Natural killer cell (primary cell): ENCODE data around the gene RBM46. TPM values are rescaled to one million over a fixed set of nuclear protein-coding genes. Genes with fewer than 3 reads are reported as not detected.

Source experiments
- ATAC-seq, 3 donors: fragments of 150-1000 bp in 2 of 3; fragments of 200-7000 bp in 1 of 3; cut with Tn5 transposase; 1 replicate in 1 of 3; 2 replicates in 2 of 3; pipeline ENCODE4 v1.10.0; 2021; ENCODE audit warnings: mild to moderate bottlenecking in 2 of 3, moderate library complexity in 2 of 3
- DNase-seq, 2 donors: peaks; one replicate each; pipeline versions ENCODE4 v3.0.0 to v3.0.0-alpha.2; 2013 to 2021; ENCODE audit warnings: mixed read lengths in 1 of 2
- H3K27ac ChIP-seq: one replicate; pipeline ENCODE4 v1.5.1; 2013; ENCODE audit warnings: mild to moderate bottlenecking, low read length
- H3K27me3 ChIP-seq: one replicate; pipeline ENCODE4 v1.6.1; 2013; ENCODE audit warnings: low read length; ENCODE audit not compliant: control insufficient read depth, insufficient read depth
- H3K36me3 ChIP-seq: one replicate; pipeline ENCODE4 v1.6.1; 2013; ENCODE audit warnings: low read length; ENCODE audit not compliant: control insufficient read depth, insufficient read depth
- H3K4me1 ChIP-seq: one replicate; pipeline ENCODE4 v1.6.1; 2013; ENCODE audit warnings: low read length; ENCODE audit not compliant: control insufficient read depth, insufficient read depth
- H3K4me3 ChIP-seq: one replicate; pipeline ENCODE4 v1.5.1; 2013; ENCODE audit warnings: low read length
- H3K9me3 ChIP-seq: one replicate; pipeline ENCODE4 v1.6.1; 2013; ENCODE audit warnings: low read length; ENCODE audit not compliant: control insufficient read depth, insufficient read depth
- H3K27ac Mint-ChIP-seq, 2 donors: one replicate each; pipeline ENCODE4 v1.8.0; 2022; ENCODE audit warnings: mild to moderate bottlenecking in 2 of 2, mixed read lengths in 2 of 2, moderate library complexity in 1 of 2
- H3K27me3 Mint-ChIP-seq, 2 donors: one replicate each; pipeline ENCODE4 v1.8.0; 2022; ENCODE audit warnings: low read depth in 2 of 2, mixed read lengths in 2 of 2
- H3K36me3 Mint-ChIP-seq: one replicate; pipeline ENCODE4 v1.8.0; 2022; ENCODE audit warnings: mixed read lengths
- H3K4me1 Mint-ChIP-seq, 2 donors: one replicate each; pipeline ENCODE4 v1.8.0; 2022; ENCODE audit warnings: mixed read lengths in 2 of 2
- H3K4me3 Mint-ChIP-seq: one replicate; pipeline ENCODE4 v1.8.0; 2022; ENCODE audit warnings: mild to moderate bottlenecking, moderate library complexity, mixed read lengths
- H3K9me3 Mint-ChIP-seq, 2 donors: one replicate each; pipeline ENCODE4 v1.8.0; 2022; ENCODE audit warnings: mixed read lengths in 2 of 2
- WGBS: methylation state at CpG from one replicate; pipeline ENCODE4 v1.1.7; 2013; ENCODE audit warnings: missing lambda C conversion rate; ENCODE audit not compliant: insufficient coverage; 5-methylcytosine and 5-hydroxymethylcytosine counted together
- intact Hi-C: fragments of 100-400 bp; cut with micrococcal nuclease; formaldehyde crosslinking; loops from one replicate; pipeline ENCODE4 v1.14.2; 2022
- total RNA-seq, 4 donors: library from RNA; stranded (reverse); fragments of 120-200 nt in 1 of 4; gene quantifications; one replicate each; pipeline versions ENCODE4 v1.2.3 to v1.2.4, GENCODE V29; 2013 to 2022
- TF ChIP-seq, protein P1 (sequence below): fragments of 200-600 bp; IDR thresholded peaks from one replicate; pipeline ENCODE4 v1.8.0; 2022; ENCODE audit warnings: antibody characterized with exemption

Gene RBM46
- total RNA-seq, 3 donors from 2014 or later (not counting 1 experiment from before 2014, with no cell fraction given), result not detected

DNA sequence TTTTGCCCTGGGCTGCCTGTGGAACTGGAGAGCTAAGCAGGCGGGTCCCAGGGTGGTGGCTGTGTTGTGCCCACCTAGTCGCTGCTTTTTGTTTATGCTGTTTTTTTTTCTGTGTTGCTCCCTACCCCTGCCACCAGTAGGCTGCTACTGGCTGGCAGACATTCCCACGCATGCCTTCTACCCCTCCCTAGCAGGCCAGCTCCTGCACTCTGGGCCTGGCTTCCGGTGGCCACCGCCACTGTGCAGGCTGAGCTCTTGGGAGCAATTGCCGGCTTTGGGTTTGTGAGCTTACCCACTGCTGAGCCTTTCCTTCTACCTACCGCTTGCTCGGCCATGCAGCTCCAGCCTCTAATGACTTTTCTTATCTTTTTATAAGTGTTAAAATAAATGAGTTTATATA lies 57.6 kb downstream of the RBM46 start:
- Histone ChIP-seq H3K4me1 (no peaks in the 10 kb centered on the region), H3K4me3 (no peak overlapping the region), H3K27me3 (no peaks in the 10 kb centered on the region), H3K27ac (no peak overlapping the region), H3K36me3 (no peaks in the 10 kb centered on the region), H3K9me3 (no peaks in the 10 kb centered on the region)
- intact Hi-C loops, result no loop called here
- Mint-ChIP-seq H3K36me3 (no peaks in the 10 kb centered on the region), H3K4me1 (no peaks in the 10 kb centered on the region), H3K27me3 (no peaks in the 10 kb centered on the region), H3K27ac (no peak overlapping the region), H3K4me3 (no peak overlapping the region), H3K9me3 (peaks cover 4 to 9% of the 10 kb centered on the region in 2 donors)
- TF ChIP-seq, protein P1, sequence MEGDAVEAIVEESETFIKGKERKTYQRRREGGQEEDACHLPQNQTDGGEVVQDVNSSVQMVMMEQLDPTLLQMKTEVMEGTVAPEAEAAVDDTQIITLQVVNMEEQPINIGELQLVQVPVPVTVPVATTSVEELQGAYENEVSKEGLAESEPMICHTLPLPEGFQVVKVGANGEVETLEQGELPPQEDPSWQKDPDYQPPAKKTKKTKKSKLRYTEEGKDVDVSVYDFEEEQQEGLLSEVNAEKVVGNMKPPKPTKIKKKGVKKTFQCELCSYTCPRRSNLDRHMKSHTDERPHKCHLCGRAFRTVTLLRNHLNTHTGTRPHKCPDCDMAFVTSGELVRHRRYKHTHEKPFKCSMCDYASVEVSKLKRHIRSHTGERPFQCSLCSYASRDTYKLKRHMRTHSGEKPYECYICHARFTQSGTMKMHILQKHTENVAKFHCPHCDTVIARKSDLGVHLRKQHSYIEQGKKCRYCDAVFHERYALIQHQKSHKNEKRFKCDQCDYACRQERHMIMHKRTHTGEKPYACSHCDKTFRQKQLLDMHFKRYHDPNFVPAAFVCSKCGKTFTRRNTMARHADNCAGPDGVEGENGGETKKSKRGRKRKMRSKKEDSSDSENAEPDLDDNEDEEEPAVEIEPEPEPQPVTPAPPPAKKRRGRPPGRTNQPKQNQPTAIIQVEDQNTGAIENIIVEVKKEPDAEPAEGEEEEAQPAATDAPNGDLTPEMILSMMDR, result no peak
- ATAC-seq (no peak), DNase-seq (no peak)
- 89% methylated on average over 6 of the region's 8 CpGs for WGBS

DNA sequence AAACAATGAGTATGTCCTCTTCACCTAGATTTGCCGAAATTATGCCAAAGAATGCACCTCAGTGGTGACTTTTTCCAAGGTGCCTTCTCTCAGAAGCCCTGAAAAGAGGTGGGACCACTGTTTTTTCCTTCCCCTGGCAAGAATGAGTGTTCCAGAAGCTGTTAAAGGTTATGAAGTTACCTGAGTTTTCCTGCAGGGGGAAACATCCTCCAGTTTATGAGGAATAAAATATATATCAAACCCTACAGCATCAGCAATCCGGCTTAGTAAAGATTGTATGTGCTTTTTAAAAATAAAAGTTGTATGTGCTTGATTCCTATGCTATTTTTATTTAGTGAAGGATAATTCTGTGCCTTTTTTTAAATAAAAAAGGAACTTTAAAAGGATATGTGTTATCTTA lies 73.3 kb downstream of the RBM46 start:
- no peak overlapping the region for H3K27ac ChIP-seq
- Mint-ChIP-seq H3K4me1 (no peaks in the 10 kb centered on the region), H3K4me3 (no peak overlapping the region), H3K27ac (no peak overlapping the region), H3K36me3 (no peaks in the 10 kb centered on the region), H3K9me3 (peaks cover 2 to 4% of the 10 kb centered on the region in 2 donors), H3K27me3 (no peaks in the 10 kb centered on the region)
- no peak overlapping the region for H3K4me3 ChIP-seq
- WGBS, result 100% methylated on average over 1 of the region's 2 CpGs
- no peaks in the 10 kb centered on the region for H3K27me3 ChIP-seq
- no peak for ATAC-seq
- no peaks in the 10 kb centered on the region for H3K36me3 ChIP-seq
- intact Hi-C loops, result no loop called here
- H3K9me3 ChIP-seq, result no peaks in the 10 kb centered on the region
- TF ChIP-seq, protein P1, result no peak
- no peak for DNase-seq
- H3K4me1 ChIP-seq, result no peaks in the 10 kb centered on the region

DNA sequence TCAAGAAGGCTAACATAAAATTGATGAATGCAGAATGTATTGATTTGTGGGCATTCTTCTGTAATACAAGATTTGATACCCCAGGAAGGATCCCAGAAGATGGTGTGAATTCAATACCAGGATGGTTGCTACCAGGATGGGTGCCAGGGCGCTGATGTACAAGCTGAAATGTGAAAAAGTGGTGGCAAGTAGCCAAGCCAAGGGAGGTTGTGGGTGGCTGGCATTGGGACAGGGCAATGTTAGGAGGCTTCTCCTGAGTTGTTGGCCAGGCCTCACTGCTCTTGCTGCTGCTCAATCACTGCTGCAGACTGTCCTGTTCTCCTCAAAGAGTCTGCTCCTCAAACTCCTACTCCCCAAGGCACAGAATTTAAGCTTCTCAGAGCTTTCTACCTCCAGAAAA lies 77.1 kb downstream of the RBM46 start:
- Histone ChIP-seq H3K27ac (no peak overlapping the region), H3K4me3 (no peak overlapping the region), H3K4me1 (no peaks in the 10 kb centered on the region), H3K9me3 (peaks cover 8% of the 10 kb centered on the region), H3K36me3 (no peaks in the 10 kb centered on the region), H3K27me3 (no peaks in the 10 kb centered on the region)
- H3K27ac Mint-ChIP-seq, result no peak overlapping the region
- TF ChIP-seq, protein P1, result no peak
- H3K4me3 Mint-ChIP-seq, result no peak overlapping the region
- no peaks in the 10 kb centered on the region for H3K27me3 Mint-ChIP-seq
- H3K4me1 Mint-ChIP-seq, result no peaks in the 10 kb centered on the region
- no peak for DNase-seq
- intact Hi-C loops, result no loop called here
- 85% methylated on average over 1 of the region's 1 CpG for WGBS
- no peak for ATAC-seq
- H3K9me3 Mint-ChIP-seq, result peaks cover 2 to 3% of the 10 kb centered on the region in 2 donors
- no peaks in the 10 kb centered on the region for H3K36me3 Mint-ChIP-seq

DNA sequence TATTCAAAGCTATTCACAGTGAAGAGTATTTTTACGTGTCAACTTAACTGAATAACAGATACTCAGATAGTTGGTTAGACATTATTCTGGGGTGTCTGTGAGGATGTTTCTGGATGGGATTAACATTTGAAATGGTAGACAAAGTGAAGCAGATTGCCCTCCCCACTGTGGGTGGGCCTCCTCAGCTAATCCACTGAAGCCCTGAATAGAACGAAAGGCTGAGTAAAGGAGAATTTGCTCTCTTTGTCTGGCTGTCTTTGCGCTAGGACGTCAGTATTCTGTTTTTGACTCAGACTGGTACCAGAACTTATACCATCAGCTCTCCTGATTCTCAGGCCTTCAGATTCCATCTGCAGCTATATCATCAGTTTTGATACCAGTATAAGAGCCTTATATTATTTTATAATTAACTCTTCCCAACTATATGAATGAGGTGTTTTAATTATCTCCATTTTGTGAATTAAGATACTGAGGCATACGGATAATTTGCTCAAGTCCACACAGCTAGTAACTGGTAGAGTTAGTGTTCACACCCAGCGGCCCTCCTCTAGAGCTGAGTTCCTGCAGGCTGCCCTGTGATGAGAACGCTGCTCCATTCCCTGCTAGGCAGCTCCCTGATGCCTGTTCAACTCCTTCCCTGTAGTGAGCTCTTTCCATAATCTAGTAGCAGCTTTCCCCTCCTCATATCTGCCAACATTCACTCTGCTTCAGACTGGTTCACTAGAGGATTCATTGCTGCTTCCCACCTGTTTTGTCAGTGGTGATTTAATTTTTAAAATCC lies 87.5 kb downstream of the RBM46 start:
- H3K9me3 ChIP-seq, result peaks cover 6% of the 10 kb centered on the region
- DNase-seq (no peak), ATAC-seq (no peak)
- H3K4me3 Mint-ChIP-seq, result no peak overlapping the region
- no peak overlapping the region for H3K27ac Mint-ChIP-seq
- intact Hi-C loops, result no loop called here
- H3K27me3 Mint-ChIP-seq, result no peaks in the 10 kb centered on the region
- WGBS, result 68% methylated on average over 7 of the region's 7 CpGs
- no peaks in the 10 kb centered on the region for H3K36me3 ChIP-seq
- no peak overlapping the region for H3K4me3 ChIP-seq
- TF ChIP-seq, protein P1, result no peak
- no peaks in the 10 kb centered on the region for H3K4me1 Mint-ChIP-seq
- H3K27me3 ChIP-seq, result no peaks in the 10 kb centered on the region
- no peak overlapping the region for H3K27ac ChIP-seq
- no peaks in the 10 kb centered on the region for H3K4me1 ChIP-seq
- H3K9me3 Mint-ChIP-seq, result peaks cover 3 to 5% of the 10 kb centered on the region in 2 donors
- H3K36me3 Mint-ChIP-seq, result no peaks in the 10 kb centered on the region
